ENCODE data around the gene RIT1. TPM values are rescaled to one million over a fixed set of nuclear protein-coding genes. Genes with fewer than 3 reads are reported as not detected.

RIT1 gene
- total and polyA plus RNA-seq, 12 donors = 10.3 to 54.0 (median 28.7) TPM

DNA sequence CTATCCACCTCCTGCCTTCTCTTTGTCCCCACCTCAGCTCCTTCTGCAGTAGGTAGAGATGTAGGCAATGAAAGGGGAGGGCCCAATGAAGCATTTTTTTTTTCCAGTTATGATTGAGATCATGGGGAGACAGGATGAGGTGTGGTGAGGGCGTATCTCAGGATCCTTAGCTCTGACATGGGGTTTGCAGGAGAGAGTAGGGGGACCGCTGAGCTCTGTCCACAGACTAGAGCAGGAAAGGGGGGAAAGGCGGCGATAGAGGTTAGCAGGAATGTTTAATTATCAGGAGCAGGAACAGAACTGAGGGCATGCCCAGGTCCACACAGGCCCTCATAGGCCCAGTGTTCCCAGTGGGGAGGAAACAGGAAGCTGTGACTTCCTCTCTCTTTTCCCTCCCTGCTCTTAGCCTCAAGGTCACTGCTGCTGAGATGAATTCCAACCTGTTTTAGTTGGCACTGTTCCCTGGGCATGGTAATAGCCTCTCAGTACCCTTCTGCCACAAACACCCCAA lies 29.4 kb upstream of the RIT1 start:
- no peak overlapping the region for H3K4me3 ChIP-seq
- peaks cover 19 to 35% of the 10 kb centered on the region in 2 donors for H3K4me1 ChIP-seq (replicated peaks in 1 of 2)
- H3K36me3 ChIP-seq (replicated peaks in 1 of 2) = no peaks in the 10 kb centered on the region
- intact Hi-C loops (cut with DNase I) = loop anchor here (2.0 to 10.0 kb wide), 3 partner anchors 48 to 127 kb away; partner anchors contain the start of gene RAB25 (in 1 of the 2)
- TF ChIP-seq POLR2A (IDR thresholded peaks at IDR 0.05) (no peak), CTCF (IDR thresholded peaks at IDR 0.05) (no peak)
- H3K27me3 ChIP-seq = no peaks in the 10 kb centered on the region
- WGBS, 4 donors = 42 to 64% (median 48%) methylated on average over 4 of the region's 4 CpGs
- peak; percentile 61 to 80 (median 71) for DNase-seq
- peak overlapping the region in 4 of 5 donors; percentile 29 to 86 (median 55) for H3K27ac ChIP-seq
- H3K9me3 ChIP-seq (replicated peaks in 1 of 3) = no peaks in the 10 kb centered on the region

- TF ChIP-seq POLR2A (IDR thresholded peaks at IDR 0.05) (no peak), CTCF (IDR thresholded peaks at IDR 0.05) (peak; percentile 38 to 95 (median 72))
- H3K27ac ChIP-seq = peak overlapping the region in 3 of 5 donors; percentile 4 to 54 (median 19)
- intact Hi-C loops (cut with DNase I) = no loop called here
These were observed 27.1 kb upstream of the RIT1 start for GRCh38 chr1:155938220-155938627.

DNA sequence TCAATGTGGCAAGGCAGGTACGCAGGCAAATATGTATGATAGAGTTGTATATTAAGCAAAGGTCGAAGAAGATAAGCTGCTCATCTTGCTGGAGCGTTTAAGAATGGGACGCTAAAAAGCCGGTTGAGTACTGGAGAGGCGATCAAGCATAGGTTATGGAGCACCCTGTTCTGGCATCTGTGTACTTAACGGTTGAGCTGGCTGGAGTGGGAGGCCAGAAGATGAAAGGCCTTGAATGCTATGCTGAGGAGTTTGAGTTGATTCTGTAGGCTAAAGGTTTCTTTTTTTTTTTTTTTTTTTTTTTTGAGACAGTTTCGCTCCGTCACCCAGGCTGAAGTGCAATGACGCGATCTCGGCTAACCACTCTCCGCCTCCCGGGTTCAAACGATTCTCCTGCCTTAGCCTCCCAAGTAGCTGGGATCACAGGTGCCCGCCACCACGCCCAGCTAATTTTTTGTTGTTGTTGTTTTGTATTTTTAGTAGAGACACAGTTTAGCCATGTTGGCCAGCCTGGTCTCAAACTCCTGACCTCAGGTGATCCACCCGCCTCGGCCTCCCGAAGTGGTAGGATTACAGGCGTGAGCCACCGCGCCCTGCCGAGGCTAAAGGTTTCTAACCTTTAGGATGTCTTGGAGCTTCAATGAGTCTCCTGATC lies 23.9 kb upstream of the RIT1 start:
- DNase-seq = peak in 1 of 7 donors; percentile 60
- H3K4me1 ChIP-seq (replicated peaks in 1 of 2) = peaks cover 39 to 51% of the 10 kb centered on the region in 2 donors
- no peaks in the 10 kb centered on the region for H3K9me3 ChIP-seq (replicated peaks in 1 of 3)
- H3K36me3 ChIP-seq (replicated peaks in 1 of 2) = peaks cover 0 to 28% of the 10 kb centered on the region in 2 donors
- TF ChIP-seq CTCF (IDR thresholded peaks at IDR 0.05) (no peak), POLR2A (IDR thresholded peaks at IDR 0.05) (no peak)
- H3K27ac ChIP-seq = peak overlapping the region; percentile 70 to 94 (median 87)
- intact Hi-C loops (cut with DNase I) = no loop called here
- no peaks in the 10 kb centered on the region for H3K27me3 ChIP-seq
- H3K4me3 ChIP-seq = peak overlapping the region in 3 of 4 donors; percentile 34 to 81 (median 36)
- 78 to 89% (median 79%) methylated on average over 24 of the region's 24 CpGs for WGBS, 4 donors

More at GRCh38 chr1:155938220-155938627, 27.1 kb upstream of the RIT1 start:
- 0% methylated on average over 1 of the region's 1 CpG for WGBS, 4 donors
- Histone ChIP-seq H3K36me3 (replicated peaks in 1 of 2) (no peaks in the 10 kb centered on the region), H3K4me3 (no peak overlapping the region), H3K27me3 (no peaks in the 10 kb centered on the region), H3K9me3 (replicated peaks in 1 of 3) (no peaks in the 10 kb centered on the region), H3K4me1 (replicated peaks in 1 of 2) (peaks cover 23 to 45% of the 10 kb centered on the region in 2 donors)
- DNase-seq = peak in 5 of 7 donors; percentile 53 to 66 (median 54)

GRCh38 chr1:155934097-155934935 lies 23.2 kb upstream of the RIT1 start, which contains the start of gene KHDC4:
KHDC4 (minus strand) TSS chr1:155934413; CDS start chr1:155934373, 40 bp downstream.
- H3K27me3 ChIP-seq = no peaks in the 10 kb centered on the region
- intact Hi-C loops (cut with DNase I) = no loop called here
- WGBS, 4 donors = 0 to 1% (median 1%) methylated on average over 38 to 50 of the region's 50 CpGs

More at GRCh38 chr1:155934097-155934935, 23.2 kb upstream of the RIT1 start, which contains the start of gene KHDC4:
- H3K9me3 ChIP-seq (replicated peaks in 1 of 3) = no peaks in the 10 kb centered on the region
- DNase-seq = peak; percentile 95 to 99 (median 97)
- peaks cover 0 to 36% of the 10 kb centered on the region in 2 donors for H3K36me3 ChIP-seq (replicated peaks in 1 of 2)
- TF ChIP-seq CTCF (IDR thresholded peaks at IDR 0.05) (peak in 3 of 6 experiments; percentile 4 to 23 (median 6)), POLR2A (IDR thresholded peaks at IDR 0.05) (peak; percentile 93 to 99)
- H3K4me1 ChIP-seq (replicated peaks in 1 of 2) = peaks cover 39 to 53% of the 10 kb centered on the region in 2 donors
- peak within 1 kb of the TSS; percentile 70 to 94 (median 87) for H3K27ac ChIP-seq
- H3K4me3 ChIP-seq = peak within 1 kb of the TSS; percentile 36 to 81 (median 48)

All from adrenal gland (tissue), 12 donors.